Mammary epithelial cell (primary cell): ENCODE results near the gene LRRC66.

ENCODE experiments used
- CTCF ChIP-seq, 2 donors: IDR thresholded peaks in 1 of 2; conservative IDR thresholded peaks in 1 of 2; 2 replicates each; pipeline ENCODE4 v1.5.1; 2011 to 2012; ENCODE audit warnings: inconsistent platforms in 2 of 2, low read length in 2 of 2, mild to moderate bottlenecking in 2 of 2, control low read depth in 1 of 2, low read depth in 1 of 2; ENCODE audit not compliant: insufficient read depth in 1 of 2; ENCODE audit errors: extremely low read depth in 1 of 2
- EZH2 ChIP-seq: IDR thresholded peaks from 2 replicates; pipeline ENCODE4 v1.6.1; 2012; ENCODE audit warnings: low read length, inconsistent platforms, borderline replicate concordance

- TF ChIP-seq CTCF (conservative IDR thresholded peaks at IDR 0.05 in 1 of 2, IDR thresholded peaks at IDR 0.05 in 1 of 2; ENCODE audit: extremely low read depth in 1 of 2, insufficient read depth in 1 of 2, low read depth in 1 of 2, low read length in 2 of 2) = no peak
- TF ChIP-seq EZH2 = no peak
Measured at GRCh38 chr4:52045028-52045427, 24.9 kb upstream of the LRRC66 start.
